Prostate gland (tissue), 2 donors: Measurements from ENCODE around the gene LYRM9.

Experiments used
- POLR2A ChIP-seq: fragments of 450-650 bp; IDR thresholded peaks from one replicate; pipeline ENCODE4 v1.6.1; 2016; ENCODE audit warnings: antibody characterized with exemption, mild to moderate bottlenecking
- POLR2AphosphoS5 ChIP-seq: sonication (generic); formaldehyde crosslinking; IDR thresholded peaks from one replicate; pipeline ENCODE4 v1.6.1; 2017; ENCODE audit warnings: antibody characterized with exemption
- TF ChIP-seq, protein P1 (sequence below), 4 experiments: fragments of 200-600 bp in 2 of 4; fragments of 450-650 bp in 2 of 4; sonication (generic) in 2 of 4; IDR thresholded peaks; 1 replicate in 3 of 4; 2 replicates in 1 of 4; pipeline ENCODE4 v1.5.1; 2016 to 2019; ENCODE audit warnings: antibody characterized with exemption in 4 of 4, mild to moderate bottlenecking in 2 of 4, moderate library complexity in 2 of 4

GRCh38 chr17:27930000-27930399, 36.8 kb upstream of the LYRM9 start:
- TF ChIP-seq POLR2A: no peak
- TF ChIP-seq, protein P1, sequence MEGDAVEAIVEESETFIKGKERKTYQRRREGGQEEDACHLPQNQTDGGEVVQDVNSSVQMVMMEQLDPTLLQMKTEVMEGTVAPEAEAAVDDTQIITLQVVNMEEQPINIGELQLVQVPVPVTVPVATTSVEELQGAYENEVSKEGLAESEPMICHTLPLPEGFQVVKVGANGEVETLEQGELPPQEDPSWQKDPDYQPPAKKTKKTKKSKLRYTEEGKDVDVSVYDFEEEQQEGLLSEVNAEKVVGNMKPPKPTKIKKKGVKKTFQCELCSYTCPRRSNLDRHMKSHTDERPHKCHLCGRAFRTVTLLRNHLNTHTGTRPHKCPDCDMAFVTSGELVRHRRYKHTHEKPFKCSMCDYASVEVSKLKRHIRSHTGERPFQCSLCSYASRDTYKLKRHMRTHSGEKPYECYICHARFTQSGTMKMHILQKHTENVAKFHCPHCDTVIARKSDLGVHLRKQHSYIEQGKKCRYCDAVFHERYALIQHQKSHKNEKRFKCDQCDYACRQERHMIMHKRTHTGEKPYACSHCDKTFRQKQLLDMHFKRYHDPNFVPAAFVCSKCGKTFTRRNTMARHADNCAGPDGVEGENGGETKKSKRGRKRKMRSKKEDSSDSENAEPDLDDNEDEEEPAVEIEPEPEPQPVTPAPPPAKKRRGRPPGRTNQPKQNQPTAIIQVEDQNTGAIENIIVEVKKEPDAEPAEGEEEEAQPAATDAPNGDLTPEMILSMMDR (IDR thresholded peaks at IDR 0.05): no peak
- TF ChIP-seq POLR2AphosphoS5: no peak
